Fibroblast of upper back skin (primary cell): ENCODE measurements around the gene DLG5.

Experiments
- DNase-seq: peaks from one replicate; pipeline ENCODE4 v3.0.0-alpha.2; 2013

Gene DLG5

GRCh38 chr10:77863446-77863845 lies 63.1 kb downstream of the DLG5 start:
- no peak for DNase-seq

GRCh38 chr10:77862595-77862994 lies 64.0 kb downstream of the DLG5 start:
- DNase-seq = no peak

- no peak for DNase-seq
Measured at GRCh38 chr10:77861366-77861765, 65.2 kb downstream of the DLG5 start.

- DNase-seq = no peak
Measured at GRCh38 chr10:77859865-77860282, 66.7 kb downstream of the DLG5 start.

GRCh38 chr10:77859200-77859864 lies 67.2 kb downstream of the DLG5 start:
- no peak for DNase-seq

- DNase-seq = no peak
Measured at GRCh38 chr10:77857272-77857671, 69.3 kb downstream of the DLG5 start.

GRCh38 chr10:77856566-77856965 lies 70.0 kb downstream of the DLG5 start:
- no peak for DNase-seq

- no peak for DNase-seq
Measured at GRCh38 chr10:77855404-77856155, 71.0 kb downstream of the DLG5 start.

GRCh38 chr10:77854115-77854514 lies 72.4 kb downstream of the DLG5 start:
- no peak for DNase-seq

GRCh38 chr10:77853256-77853655 lies 73.3 kb downstream of the DLG5 start:
- DNase-seq = no peak

- no peak for DNase-seq
Measured at GRCh38 chr10:77850620-77851231, 75.8 kb downstream of the DLG5 start.

- no peak for DNase-seq
Measured at GRCh38 chr10:77849039-77849664, 77.4 kb downstream of the DLG5 start.

- DNase-seq = peak; percentile 64
Measured at GRCh38 chr10:77846718-77847311, 79.7 kb downstream of the DLG5 start.

GRCh38 chr10:77845451-77845850 lies 81.1 kb downstream of the DLG5 start:
- DNase-seq = no peak

- peak; percentile 83 for DNase-seq
Measured at GRCh38 chr10:77844713-77845445, 81.7 kb downstream of the DLG5 start.

GRCh38 chr10:77844177-77844576 lies 82.4 kb downstream of the DLG5 start:
- DNase-seq = no peak

GRCh38 chr10:77843264-77843663 lies 83.3 kb downstream of the DLG5 start:
- DNase-seq = no peak

- DNase-seq = no peak
Measured at GRCh38 chr10:77842652-77843212, 83.8 kb downstream of the DLG5 start.

- DNase-seq = no peak
Measured at GRCh38 chr10:77841711-77842375, 84.7 kb downstream of the DLG5 start.

- DNase-seq = no peak
Measured at GRCh38 chr10:77840636-77841035, 85.9 kb downstream of the DLG5 start.

GRCh38 chr10:77837925-77838595 lies 88.5 kb downstream of the DLG5 start:
- no peak for DNase-seq
